HG03378 (cell line): ENCODE data around the gene TNFRSF21.
"Not testable (repeated sequence)": the region's sequence is repeated elsewhere in the genome, so short reads cannot be mapped to it uniquely, and the experiment has no call there.

ENCODE experiments used
- ATAC-seq: cut with Tn5 transposase; IDR thresholded peaks from one replicate; pipeline ENCODE4 v1.9.1; 2021; ENCODE audit warnings: mild to moderate bottlenecking, moderate library complexity; ENCODE audit not compliant: unreplicated experiment

TNFRSF21 gene

DNA sequence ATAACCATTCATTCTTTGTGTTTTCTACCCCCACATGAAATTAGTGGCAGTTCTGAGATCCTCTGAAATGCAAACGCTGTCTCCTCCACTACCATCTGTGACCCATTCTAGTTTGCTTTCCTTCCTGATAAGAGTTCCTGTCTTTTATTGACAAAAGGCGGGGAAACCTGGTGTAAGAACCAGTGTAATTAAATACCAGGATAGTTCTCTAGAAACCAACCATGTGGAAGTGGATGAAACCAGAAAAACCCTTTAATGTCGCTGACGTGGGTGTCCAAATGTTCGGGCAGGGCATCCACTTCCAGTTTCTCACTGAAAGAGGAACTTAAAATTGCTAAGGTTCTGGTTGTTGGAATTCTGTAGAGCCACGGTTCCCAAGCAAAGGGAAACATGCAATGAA is 79.1 kb downstream of the TNFRSF21 start:
- ATAC-seq = no peak

GRCh38 chr6:47229255-47229654 is 80.5 kb downstream of the TNFRSF21 start:
- no peak for ATAC-seq

DNA sequence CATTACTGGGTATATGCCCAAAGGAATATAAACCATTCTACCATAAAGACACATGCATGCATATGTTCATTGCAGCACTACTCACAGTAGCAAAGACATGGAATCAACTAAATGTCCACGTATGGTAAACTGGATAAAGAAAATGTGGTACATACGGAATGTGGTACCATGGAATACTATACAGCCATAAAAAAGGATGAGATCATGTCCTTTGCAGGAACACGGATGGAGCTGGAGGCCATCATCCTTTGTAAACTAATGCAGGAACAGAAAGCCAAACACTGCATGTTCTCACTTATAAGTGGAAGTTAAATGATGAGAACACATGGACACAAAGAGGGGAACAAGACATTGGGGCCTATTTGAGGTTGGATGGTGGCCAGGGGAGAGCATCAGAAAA is 81.6 kb downstream of the TNFRSF21 start:
- not testable (repeated sequence) for ATAC-seq

- ATAC-seq = not testable (repeated sequence)
Measured at GRCh38 chr6:47223251-47223650, 86.5 kb downstream of the TNFRSF21 start.

DNA sequence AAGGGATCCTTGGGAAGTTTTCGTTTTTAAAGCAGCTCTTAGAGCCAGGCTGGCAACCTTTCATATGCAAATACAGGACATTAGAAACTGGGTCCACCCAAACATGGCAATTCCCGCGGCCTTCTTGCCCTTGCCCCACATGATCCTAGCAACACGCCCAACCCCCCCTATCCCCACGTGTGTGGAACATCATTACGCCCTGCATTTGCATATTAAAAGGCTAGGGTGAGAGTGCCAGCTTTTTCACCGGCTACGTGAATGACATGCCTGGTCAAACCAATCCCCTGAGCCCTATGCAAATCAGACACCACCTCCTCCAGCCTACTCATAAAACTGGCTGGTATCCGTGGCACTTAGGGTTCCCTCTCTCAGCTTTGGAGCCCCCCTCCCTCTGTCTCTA is 88.1 kb downstream of the TNFRSF21 start:
- ATAC-seq = no peak

- ATAC-seq = no peak
Measured at GRCh38 chr6:47209632-47210031, 100.1 kb downstream of the TNFRSF21 start.

GRCh38 chr6:47207261-47207660 is 102.4 kb downstream of the TNFRSF21 start:
- no peak for ATAC-seq

GRCh38 chr6:47206626-47207025 is 103.1 kb downstream of the TNFRSF21 start:
- ATAC-seq = no peak

- no peak for ATAC-seq
Measured at GRCh38 chr6:47203938-47204611, 105.6 kb downstream of the TNFRSF21 start.

DNA sequence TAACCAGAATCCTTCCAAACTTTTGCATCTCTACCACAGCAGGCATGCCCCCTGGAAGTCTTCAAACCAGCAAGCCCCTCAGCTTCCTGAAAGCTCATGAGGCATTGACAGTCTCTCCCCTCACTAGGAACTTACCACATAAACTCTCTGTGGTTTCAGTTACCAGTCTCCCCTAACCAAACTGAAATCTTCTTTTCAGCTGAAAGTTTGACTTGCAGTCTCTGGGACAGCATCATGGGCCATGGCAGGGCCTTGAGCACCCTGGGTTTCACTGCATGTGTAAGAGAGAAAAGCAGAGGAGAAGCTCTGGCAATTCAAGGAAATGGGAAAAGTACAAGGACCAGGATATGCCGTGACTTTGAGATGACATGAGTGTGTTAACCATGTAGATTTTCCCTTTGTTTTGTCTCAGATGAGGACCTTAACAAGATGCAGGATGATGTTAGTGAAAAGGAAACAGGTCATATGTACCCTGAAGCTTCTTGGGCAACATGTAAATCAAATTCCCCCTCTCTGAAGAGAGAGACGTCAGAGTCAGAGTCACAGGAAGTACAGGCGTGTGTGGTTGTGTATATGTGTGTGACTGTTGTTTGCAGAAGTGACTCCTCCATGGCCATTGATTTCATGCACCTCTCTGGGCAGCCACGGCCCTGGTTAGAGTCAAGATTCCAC is 106.3 kb downstream of the TNFRSF21 start:
- ATAC-seq = peak; percentile 85

DNA sequence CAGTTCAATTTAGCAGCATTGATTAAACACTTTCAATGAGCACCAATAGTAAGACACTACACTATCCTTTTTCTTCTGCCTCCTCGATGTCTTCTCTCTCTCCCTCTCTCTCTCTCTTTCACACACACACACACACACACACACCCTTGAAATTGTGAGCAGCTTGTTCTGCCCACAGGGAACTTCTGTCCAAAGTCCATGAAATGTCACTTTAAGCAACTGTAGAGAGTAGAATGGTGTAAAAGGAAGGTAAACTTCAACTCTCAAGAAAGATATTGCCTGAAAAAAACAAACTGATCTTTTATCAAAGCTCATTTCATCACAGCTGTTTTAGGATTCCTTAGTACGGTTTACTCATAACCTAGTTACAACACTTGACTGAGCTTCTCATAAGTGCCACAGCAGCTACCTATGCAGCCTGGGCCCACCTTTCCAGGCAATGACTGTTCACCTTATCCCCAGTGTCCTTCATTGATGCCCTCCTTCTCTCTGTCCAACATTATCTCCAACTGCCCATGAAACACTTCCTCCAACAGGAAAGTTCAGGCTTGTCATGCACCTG is 107.0 kb downstream of the TNFRSF21 start:
- no peak for ATAC-seq

DNA sequence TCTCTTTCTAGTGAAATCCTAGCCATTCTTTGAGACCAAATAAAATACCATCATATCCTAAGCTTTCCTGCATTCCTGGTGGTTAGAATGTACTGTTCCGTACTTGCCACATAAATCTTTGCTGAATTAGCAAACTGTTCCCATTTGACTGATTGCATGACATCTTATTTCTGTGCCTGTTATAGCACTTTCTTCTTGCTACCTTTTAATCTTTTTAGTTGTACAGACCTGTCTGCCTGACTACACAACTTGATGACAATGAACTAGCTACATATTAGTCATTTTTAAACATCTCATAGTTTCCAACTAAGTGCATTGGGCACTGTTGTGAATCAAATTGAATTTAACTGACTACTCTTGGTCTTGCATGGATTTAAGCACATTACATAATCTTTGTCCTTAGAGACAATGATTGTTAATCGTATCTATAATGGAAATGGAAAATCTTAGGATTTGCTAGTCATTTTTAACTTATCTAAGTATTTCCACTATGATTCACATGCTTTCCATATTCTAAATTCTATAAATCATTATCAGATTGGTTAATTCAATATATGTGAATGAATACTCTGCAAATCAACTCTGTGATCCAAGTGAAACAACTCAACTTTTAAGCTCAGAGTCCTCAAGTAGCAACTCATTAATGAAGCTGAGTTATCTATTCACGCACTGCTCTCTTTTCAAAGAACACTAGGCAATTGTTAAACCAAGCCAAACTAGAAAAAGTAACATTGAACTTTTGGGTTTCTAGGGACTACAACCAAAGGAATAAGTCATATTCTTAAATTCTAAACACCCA is 109.0 kb downstream of the TNFRSF21 start:
- ATAC-seq = no peak

DNA sequence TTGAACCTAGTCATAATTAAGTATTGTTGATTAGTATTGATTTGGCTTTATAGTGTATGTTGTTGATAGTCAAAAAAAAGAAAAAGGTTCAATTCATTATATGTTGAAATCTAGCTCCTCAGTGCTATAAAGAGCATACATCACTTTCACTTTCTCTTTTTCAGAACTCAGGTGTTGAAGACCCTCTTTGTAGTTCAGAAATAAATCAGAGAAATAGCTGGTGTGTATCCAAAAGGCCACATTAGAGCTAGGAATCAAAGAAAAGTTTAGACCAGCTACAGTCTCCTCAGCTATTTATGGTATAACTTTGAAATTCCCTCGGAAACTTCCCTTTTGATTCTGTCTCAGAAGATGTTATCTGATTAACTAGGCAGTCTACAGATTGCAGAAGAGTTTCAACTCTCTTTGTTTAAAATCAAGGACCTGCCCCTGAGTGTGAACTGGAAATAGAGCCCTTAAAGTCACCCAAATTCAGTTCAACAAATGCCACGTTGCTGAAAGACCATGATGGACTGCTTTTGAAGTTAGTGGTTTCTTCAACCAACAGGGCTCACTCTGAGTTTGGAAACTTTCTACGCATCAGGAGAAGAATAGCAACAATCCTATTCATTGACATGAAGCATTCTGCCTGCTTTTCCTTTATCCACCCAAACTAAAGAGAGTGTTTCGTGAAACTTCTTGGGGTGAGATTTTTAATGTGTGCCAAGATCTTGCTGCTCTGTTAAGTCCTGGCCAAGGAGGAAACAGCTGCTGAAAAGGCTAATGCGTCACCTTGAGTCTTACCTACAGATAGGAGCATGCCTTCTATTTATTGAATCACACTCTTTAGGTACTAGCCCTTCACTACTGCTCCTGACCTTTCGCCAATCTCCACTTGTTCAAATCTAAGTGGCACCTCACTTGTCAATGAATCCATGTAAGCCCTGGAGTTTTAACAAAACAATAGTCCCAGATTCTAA is 111.7 kb downstream of the TNFRSF21 start:
- no peak for ATAC-seq

DNA sequence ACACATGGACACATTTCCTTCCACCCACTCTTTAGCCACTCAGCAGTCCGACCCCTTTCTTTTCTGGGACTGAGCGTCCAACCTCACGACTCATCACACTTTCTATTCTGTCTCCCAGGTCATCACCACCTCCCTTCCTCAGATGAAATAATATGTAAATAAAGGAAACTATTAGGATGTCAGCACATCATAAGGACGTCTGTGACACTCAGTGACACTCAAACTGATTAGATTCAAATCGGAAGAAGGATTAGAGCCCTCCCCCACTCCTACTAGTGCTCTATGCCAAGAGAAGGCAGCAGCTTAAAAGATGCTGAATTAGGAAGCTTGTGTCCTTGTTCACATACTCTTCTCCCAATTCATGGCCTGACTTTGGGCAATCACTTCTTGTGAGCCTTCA is 113.6 kb downstream of the TNFRSF21 start:
- ATAC-seq = no peak

GRCh38 chr6:47195011-47195650 is 114.6 kb downstream of the TNFRSF21 start:
- ATAC-seq = no peak

DNA sequence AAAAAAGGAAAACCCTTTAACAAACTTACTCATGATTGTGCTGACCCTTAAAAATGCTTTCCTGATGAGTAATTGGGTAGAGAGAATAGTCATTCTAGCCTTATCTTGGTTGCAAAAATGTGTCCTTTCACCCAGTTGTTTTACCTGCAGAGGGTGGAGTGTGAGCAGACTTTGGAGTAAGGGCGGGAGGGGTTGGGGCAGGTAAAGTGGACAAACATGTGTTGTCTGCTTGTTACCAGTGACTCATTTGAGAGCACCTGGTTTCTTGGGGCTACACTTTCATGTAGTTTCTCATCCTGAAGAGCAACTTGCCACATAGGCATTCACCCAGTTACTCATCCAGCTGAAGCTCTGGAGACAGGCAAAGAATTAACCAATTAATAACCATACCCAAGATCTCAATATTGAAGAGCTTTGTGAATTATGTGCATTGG is 121.1 kb downstream of the TNFRSF21 start:
- no peak for ATAC-seq

DNA sequence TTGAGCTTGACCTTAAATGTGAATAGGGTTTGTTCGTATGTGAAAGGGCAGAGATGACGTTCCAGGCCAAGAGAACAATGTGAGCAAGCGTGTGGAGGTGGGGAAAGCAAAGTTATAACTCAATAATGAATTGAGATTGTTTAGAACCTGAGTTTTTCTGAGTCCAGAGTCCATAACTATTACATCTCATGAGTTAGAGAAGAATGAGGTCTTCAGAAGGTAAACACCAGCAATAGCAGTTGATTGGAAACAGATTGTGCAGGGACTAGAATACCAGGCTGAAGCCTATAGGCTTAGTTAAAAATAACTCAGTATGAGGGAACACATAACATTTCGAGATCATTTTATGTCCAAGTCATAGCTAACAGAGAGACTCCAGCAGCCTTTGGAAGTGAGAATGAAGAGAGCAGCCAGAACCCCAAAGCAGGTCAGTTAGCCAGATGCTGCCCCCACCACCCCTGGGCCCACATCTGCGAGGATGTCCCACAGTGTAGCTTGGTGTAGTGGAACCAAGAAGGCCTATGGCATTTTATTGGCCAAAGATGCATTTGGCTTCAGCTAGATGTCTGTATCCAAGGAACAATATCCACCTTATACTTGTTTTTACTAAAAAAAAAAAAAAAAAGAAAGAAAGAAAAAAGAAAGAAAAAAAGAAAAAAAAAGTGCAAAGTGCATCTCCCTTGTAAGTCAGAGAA is 121.7 kb downstream of the TNFRSF21 start:
- ATAC-seq = no peak

DNA sequence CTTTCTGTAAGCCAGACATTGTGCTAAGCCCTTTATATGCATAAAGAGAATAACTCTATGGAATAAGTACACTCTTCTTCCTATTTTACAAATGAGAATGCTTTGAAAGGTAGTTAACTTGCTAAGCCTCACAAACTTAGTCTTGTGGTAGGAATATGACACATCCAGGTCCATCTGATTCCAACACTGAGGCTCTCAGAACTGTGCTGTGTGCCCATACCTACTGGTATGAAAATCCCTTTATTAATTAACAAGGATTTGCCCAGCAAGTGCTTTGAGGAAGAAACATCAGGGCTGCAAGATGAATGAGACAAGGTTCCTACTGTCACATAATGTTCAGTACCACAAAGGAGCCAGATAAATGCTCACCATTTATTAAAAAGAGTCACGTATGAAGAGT is 122.6 kb downstream of the TNFRSF21 start:
- no peak for ATAC-seq

DNA sequence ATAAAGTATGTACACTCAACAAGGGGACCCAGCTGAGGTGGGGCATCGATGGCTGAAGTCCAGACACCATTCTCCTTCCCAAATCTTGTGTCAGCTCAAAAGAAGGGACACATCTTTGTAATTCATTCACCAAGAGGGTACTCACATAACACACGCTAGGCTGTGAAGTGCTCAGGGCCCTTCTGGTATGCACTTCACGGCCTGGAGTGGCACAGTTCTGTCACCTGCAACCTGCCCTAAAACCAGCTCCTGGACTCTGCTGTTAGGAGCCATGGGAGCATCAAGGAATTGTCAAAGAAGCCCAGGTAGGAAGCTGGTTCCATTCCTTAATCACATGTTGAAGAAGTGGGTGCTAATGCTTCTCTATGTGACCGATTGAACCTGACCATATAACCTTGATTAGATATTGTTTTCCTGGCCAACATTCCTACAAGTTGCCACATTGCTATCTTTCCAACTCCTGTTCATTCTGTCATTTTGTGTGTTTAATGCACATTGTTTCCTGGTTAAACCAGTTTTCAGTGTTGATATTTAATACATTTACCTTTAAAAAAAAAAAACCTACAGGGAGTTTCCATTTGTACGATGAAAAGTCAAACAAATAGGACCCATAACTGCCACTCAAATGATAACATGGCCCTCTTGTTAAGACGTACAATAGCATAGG is 127.3 kb downstream of the TNFRSF21 start:
- no peak for ATAC-seq
